ENCODE data around the gene ST8SIA2. TPM values are rescaled to one million over a fixed set of nuclear protein-coding genes. Genes with fewer than 3 reads are reported as not detected.

Gene ST8SIA2
- total RNA-seq, 1 experiment from 2014 or later = 2.9 TPM

GRCh38 chr15:92365906-92366305, 27.8 kb upstream of the ST8SIA2 start (continued):
- TF ChIP-seq, protein P1, sequence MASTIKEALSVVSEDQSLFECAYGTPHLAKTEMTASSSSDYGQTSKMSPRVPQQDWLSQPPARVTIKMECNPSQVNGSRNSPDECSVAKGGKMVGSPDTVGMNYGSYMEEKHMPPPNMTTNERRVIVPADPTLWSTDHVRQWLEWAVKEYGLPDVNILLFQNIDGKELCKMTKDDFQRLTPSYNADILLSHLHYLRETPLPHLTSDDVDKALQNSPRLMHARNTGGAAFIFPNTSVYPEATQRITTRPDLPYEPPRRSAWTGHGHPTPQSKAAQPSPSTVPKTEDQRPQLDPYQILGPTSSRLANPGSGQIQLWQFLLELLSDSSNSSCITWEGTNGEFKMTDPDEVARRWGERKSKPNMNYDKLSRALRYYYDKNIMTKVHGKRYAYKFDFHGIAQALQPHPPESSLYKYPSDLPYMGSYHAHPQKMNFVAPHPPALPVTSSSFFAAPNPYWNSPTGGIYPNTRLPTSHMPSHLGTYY (CRISPR knock-in tag; IDR thresholded peaks at IDR 0.05) = no peak
- TF ChIP-seq FOXP1 (CRISPR knock-in tag; IDR thresholded peaks at IDR 0.05; ENCODE audit: borderline replicate concordance) (no peak), NFYB (CRISPR knock-in tag; conservative IDR thresholded peaks at IDR 0.05; ENCODE audit: low read depth) (no peak), ATF1 (CRISPR knock-in tag; IDR thresholded peaks at IDR 0.05) (no peak), IRF1 (CRISPR knock-in tag; IDR thresholded peaks at IDR 0.05) (no peak), CTCF (IDR thresholded peaks at IDR 0.05) (no peak), SMAD4 (CRISPR knock-in tag; IDR thresholded peaks at IDR 0.05) (no peak), ELF4 (CRISPR knock-in tag; IDR thresholded peaks at IDR 0.05; ENCODE audit: low read depth) (no peak), ZNF396 (CRISPR knock-in tag; IDR thresholded peaks at IDR 0.05; ENCODE audit: borderline replicate concordance) (no peak)
- TF ChIP-seq, protein P2, sequence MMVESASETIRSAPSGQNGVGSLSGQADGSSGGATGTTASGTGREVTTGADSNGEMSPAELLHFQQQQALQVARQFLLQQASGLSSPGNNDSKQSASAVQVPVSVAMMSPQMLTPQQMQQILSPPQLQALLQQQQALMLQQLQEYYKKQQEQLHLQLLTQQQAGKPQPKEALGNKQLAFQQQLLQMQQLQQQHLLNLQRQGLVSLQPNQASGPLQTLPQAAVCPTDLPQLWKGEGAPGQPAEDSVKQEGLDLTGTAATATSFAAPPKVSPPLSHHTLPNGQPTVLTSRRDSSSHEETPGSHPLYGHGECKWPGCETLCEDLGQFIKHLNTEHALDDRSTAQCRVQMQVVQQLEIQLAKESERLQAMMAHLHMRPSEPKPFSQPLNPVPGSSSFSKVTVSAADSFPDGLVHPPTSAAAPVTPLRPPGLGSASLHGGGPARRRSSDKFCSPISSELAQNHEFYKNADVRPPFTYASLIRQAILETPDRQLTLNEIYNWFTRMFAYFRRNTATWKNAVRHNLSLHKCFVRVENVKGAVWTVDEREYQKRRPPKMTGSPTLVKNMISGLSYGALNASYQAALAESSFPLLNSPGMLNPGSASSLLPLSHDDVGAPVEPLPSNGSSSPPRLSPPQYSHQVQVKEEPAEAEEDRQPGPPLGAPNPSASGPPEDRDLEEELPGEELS (CRISPR knock-in tag; IDR thresholded peaks at IDR 0.05) = no peak
- TF ChIP-seq, protein P3, sequence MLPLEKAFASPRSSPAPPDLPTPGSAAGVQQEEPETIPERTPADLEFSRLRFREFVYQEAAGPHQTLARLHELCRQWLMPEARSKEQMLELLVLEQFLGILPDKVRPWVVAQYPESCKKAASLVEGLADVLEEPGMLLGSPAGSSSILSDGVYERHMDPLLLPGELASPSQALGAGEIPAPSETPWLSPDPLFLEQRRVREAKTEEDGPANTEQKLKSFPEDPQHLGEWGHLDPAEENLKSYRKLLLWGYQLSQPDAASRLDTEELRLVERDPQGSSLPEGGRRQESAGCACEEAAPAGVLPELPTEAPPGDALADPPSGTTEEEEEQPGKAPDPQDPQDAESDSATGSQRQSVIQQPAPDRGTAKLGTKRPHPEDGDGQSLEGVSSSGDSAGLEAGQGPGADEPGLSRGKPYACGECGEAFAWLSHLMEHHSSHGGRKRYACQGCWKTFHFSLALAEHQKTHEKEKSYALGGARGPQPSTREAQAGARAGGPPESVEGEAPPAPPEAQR (CRISPR knock-in tag; IDR thresholded peaks at IDR 0.05) = no peak

DNA sequence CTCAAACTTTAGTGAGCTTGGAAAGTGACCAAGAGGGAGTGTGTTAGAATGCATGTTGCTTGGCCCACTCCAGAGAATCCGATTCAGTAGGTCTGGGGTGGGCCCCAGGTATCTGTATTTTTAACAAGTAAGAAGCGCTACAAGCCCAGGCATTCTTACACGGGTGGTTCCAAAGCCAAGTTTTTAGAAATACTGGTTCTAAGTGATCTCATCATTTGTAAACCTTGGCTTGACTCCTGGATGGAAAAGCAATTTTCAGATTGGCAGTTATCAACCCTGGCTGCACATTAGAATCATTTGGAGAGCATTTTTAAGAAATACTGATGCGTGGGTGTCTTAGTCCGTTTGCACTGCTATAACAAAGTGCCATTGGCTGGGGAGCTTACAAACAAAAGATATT, 27.3 kb upstream of the ST8SIA2 start:
- peaks cover 17% of the 10 kb centered on the region for H3K9me3 Mint-ChIP-seq
- no peaks in the 10 kb centered on the region for H3K27me3 Mint-ChIP-seq (ENCODE audit: low read depth)
- peaks cover 23% of the 10 kb centered on the region for H3K4me1 Mint-ChIP-seq
- ATAC-seq (no peak), DNase-seq (ENCODE audit: low spot score) (no peak)
- 0 out of 2 replicates have a peak, but pooled peaks cover 3% of the 10 kb centered on the region for H3K36me3 Mint-ChIP-seq
- H3K27ac Mint-ChIP-seq = no peak overlapping the region
- H3K4me3 Mint-ChIP-seq = no peak overlapping the region
- TF ChIP-seq NFYB (CRISPR knock-in tag; conservative IDR thresholded peaks at IDR 0.05; ENCODE audit: low read depth) (no peak), SP1 (CRISPR knock-in tag; conservative IDR thresholded peaks at IDR 0.05) (no peak), ZNF423 (CRISPR knock-in tag; IDR thresholded peaks at IDR 0.05) (no peak), TEAD4 (CRISPR knock-in tag; IDR thresholded peaks at IDR 0.05) (no peak), PRRX2 (CRISPR knock-in tag; IDR thresholded peaks at IDR 0.05) (no peak), ZBTB21 (CRISPR knock-in tag; IDR thresholded peaks at IDR 0.05; ENCODE audit: borderline replicate concordance) (no peak), OVOL2 (CRISPR knock-in tag; IDR thresholded peaks at IDR 0.05; ENCODE audit: borderline replicate concordance) (no peak), RORB (CRISPR knock-in tag; IDR thresholded peaks at IDR 0.05) (no peak), NR2C2 (CRISPR knock-in tag; IDR thresholded peaks at IDR 0.05) (no peak), IRF2 (CRISPR knock-in tag; IDR thresholded peaks at IDR 0.05; ENCODE audit: borderline replicate concordance, low read depth) (no peak), CDX4 (CRISPR knock-in tag; IDR thresholded peaks at IDR 0.05; ENCODE audit: borderline replicate concordance) (no peak), E2F5 (CRISPR knock-in tag; IDR thresholded peaks at IDR 0.05) (no peak), KAT7 (CRISPR knock-in tag; IDR thresholded peaks at IDR 0.05; ENCODE audit: borderline replicate concordance) (no peak)
- TF ChIP-seq, protein P1 (CRISPR knock-in tag; IDR thresholded peaks at IDR 0.05) = no peak
- TF ChIP-seq, protein P4, sequence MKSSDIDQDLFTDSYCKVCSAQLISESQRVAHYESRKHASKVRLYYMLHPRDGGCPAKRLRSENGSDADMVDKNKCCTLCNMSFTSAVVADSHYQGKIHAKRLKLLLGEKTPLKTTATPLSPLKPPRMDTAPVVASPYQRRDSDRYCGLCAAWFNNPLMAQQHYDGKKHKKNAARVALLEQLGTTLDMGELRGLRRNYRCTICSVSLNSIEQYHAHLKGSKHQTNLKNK (CRISPR knock-in tag; IDR thresholded peaks at IDR 0.05) = no peak
- CTCF ChIA-PET = interaction anchor here (1.5 kb wide), 1 partner anchor 25 kb away, joined by 4 read pairs; no protein-coding TSS in a partner anchor
- POLR2A ChIA-PET = no interaction called here

Measured in WTC11 (cell line).